MV-4-11 (cell line): Measurements from ENCODE around the gene NCAPD2.
"Not testable (repeated sequence)": the region's sequence is repeated elsewhere in the genome, so short reads cannot be mapped to it uniquely, and the experiment has no call there.

Experiments used
- DNase-seq: peaks from one replicate; lab custom pipeline; 2025; lab: John Stamatoyannopoulos, UW

NCAPD2 gene

DNA sequence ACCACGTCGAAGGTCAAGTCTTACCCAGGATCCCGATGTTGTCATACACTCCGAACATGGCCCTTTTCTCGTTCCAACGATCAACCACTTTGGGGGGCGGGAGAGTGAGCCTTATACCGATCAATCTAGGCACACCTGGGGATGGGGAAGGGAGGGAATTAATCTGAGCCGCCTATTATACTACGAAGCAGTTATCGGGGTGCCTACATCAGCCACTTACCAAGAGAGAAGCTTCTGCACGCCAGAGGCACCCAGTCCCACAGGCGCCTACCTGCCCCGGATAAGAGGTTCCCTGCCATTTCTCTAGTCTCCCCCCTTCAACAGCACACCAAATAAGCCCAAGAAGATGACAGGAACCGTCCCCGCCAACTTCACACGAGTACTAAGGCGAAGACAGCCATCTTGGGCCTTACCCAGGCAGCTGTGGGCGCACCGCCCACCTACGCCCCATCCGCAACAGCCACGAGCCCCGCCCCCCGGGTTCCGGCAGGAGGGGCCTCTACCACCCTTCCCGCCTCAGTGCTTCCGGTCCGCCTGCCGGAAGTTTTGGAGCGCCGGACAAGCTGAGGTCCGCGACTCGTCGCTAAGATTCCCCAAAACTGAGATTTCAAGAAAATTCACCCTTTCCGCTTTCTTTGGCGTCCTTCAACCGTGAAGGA, 935 bp upstream of the NCAPD2 start, which contains the start of gene MRPL51:
Gene MRPL51 (minus strand): TSS at position 425 of the 659 bp plus-strand sequence. CDS start 126 bp downstream, at position 299.
- peak; percentile 93 for DNase-seq

DNA sequence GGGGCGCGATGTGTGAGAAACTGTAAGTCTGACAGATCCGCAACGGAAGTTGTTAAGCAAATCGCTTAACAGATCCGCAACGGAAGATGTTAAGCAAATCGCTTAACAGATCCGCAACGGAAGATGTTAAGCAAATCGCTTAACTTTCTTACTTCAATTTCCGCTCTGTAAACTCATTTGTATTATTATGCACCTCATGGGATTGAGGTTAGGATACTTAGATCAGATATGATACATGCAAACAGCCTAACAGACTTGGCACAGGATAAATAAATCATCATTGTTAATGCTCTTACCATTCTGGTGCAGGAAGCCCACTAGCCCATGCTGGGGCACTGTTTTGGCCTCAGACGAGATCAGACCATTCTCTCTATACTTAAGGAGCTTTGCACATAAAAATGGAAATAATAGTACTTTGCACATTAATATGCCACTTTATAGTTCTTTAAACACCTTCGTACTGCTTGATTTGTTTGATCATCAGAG, 399 bp downstream of the NCAPD2 start:
- DNase-seq: no peak

DNA sequence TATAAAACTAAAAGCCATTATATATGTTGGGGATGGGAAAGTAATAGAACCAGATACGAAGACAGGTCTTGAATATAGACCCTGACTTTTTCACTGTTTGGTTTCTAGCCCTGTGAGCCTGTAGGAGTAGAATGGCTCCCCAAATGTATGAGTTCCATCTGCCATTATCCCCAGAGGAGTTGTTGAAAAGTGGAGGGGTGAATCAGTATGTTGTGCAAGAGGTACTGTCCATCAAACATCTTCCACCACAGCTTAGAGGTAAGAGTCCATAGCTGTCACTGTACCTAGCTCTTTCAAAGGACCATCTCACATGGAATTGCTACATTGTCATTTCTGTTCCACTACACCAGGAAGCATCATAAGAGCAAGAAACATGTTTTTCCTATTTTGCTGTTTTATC, 1.1 kb downstream of the NCAPD2 start:
- DNase-seq: peak; percentile 21

DNA sequence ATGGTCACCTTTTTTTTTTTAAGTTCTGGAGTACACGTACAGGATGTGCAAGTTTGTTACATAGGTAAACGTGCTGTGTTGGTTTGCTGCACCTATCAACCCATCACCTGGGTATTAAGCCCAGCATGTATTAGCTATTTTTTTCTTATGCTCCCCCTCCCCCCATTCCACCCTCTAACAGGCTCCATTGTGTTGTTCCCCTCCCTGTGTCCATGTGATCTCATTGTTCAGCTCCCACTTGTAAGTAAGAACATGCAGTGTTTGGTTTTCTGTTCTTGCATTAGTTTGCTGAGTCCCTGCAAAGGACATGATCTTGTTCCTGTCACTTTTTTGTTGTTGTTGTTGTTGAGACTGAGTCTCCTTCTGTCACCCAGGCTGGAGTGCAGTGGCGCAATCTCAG, 3.4 kb downstream of the NCAPD2 start:
- DNase-seq: not testable (repeated sequence)

DNA sequence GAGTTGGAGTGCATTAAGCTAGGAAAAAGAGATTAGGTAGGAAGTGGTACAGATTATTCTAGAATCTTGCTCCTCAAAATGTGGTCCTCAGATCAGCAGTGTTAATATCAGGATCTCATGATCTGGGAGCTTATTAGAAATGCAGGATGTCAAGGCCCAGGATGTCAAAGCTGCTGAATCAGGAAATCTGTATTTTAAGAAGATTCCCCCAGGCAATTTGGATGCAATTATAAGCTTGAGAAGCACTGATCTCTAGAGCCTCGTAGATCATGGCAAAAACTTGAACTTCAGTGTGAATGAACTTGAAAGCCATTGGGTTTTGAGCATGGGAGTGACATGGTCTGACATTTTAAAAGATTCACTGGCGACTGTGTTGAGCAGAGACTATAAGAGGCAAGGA, 6.6 kb downstream of the NCAPD2 start:
- no peak for DNase-seq

DNA sequence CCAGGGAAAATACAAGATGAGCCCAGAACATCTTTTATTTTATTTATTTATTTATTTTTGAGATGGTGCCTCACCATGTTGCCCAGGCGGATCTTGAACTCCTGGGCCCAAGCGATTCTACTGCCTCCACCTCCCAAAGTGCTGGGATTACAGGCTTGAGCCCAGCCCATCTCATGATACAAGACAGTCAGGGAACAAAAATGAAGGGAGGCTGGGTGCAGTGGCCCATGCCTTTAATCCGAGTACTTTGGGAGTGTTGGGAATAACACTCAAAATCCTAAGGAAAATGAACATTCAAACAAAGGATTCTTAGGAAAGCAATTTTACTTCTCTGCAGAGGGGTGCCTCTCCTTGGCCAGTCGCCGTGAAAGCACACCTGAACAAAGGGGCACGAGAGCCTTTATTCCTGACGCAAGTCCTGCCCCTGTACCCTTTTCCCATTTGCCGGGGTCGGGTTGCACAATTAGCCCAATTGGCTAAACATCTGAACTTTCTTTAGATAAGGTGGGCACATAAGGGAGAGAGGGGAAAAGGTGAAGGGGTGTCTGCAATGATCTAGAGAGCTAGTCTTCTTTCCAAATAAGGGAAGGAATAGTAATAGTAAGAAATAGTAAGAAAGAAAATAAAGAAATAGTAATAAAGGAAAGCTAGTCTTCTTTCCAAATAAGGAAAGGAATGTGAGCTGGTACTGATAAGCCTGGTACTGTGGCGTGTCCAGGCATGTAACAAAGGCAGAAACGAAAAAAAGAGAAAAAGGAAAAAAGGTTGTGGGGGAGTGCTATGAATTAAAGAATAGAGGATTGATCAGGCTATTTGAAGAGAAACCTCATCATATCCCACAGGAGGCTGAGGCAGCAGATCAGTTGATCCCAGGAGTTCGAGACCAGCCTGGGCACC, 13.4 kb downstream of the NCAPD2 start:
- DNase-seq: no peak

DNA sequence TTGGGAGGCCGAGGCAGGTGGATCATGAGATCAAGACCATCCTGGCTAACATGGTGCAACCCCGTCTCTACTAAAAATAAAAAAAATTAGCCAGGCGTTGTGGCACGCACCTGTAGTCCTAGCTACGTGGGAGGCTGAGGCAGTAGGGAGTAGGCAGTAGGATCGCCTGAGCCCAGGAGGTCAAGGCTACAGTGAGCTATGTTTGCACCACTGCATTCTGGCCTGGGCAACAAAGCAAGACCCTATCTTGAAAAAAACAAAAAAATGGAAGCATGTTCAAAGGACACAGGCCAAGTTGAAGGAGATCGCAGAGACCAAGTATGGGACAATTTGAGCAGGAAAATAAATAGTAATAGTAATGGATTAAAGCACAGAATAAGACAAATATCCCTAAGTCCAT, 14.2 kb downstream of the NCAPD2 start:
- no peak for DNase-seq

DNA sequence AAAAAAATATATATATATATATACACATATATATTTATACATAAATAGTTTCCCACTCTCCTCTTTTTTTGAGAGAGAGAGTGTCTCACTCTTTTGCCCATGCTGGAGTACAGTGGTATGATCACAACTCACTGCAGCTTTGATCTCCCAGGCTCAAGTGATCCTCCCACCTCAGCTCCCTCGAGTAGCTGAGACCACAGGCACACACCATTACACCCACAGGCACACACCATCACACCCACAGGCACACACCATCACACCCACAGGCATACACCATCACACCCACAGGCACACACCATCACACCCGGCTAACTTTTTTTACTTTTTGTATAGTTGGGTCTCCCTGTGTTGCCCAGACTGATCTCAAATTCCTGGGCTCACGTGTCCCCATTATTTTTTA, 26.3 kb downstream of the NCAPD2 start:
- DNase-seq: no peak

DNA sequence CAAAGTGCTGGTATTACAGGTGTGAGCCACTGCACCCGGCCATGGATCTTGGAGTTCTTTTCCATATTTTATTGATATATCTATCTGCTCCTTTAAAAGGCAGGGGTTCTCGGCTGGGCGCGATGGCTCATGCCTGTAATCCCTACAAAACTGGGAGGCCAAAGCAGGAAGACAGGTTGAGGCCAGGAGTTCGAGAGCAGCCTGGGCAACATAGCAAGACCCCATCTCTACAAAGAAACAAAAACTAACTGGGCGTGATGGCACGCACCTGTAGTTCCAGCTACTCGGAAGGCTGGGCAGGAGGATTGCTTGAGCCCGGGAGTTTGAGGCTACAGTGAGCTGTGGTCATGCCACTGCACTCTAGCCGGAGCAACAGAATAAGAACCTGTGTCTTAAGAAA, 28.3 kb downstream of the NCAPD2 start:
- DNase-seq: no peak

DNA sequence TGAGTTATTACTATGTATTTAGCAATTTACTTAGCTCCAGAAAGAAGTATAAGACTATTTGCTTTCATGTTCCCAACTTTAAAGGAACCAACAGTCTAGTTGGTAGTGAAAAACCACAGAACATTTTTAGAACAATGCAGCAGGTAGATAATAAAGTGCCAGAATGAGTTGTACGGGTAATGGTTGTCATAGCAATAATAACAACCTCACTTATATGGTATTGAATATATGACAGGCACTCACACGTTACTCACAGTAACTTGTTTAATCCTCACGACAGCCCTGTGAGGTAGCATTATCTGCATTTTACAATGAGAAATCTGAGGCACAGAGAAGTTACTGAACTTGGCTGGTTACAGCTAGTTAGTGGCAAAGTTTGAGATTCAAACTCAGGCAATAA, 29.8 kb downstream of the NCAPD2 start:
- no peak for DNase-seq

DNA sequence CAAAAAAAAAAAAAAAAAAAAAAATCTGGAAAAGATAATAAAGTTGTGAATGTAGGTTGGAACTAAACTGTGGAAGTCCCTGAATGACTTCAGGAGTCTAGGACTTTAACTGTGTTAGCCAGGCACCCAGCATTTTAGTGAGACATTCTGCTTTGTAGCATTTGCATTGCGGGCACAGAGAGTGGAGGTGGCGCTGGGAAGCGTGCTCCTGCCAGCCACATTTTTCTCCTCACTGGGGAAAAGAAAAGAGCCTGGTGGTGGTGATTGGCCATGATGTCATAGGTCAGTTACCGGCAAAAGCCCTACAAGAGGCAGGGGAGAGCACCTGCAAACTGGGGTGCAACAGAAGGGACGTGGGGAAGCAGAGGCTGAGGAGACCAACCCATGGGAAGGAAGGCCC, 30.7 kb downstream of the NCAPD2 start:
- DNase-seq: no peak

DNA sequence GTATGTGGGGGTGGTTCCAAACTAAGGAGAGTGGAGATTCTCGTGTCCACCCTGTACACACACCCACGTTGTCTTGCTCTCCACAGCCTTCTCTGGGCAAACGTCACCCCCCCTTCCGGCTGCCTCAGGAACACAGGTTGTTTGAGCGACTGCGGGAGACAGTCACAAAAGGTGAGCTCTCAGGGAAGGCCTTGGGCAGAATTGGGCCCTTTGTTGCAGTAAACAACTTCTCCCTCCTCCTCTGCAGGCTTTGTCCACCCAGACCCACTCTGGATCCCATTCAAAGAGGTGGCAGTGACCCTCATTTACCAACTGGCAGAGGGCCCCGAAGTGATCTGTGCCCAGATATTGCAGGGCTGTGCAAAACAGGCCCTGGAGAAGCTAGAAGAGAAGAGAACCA, 32.3 kb downstream of the NCAPD2 start:
- no peak for DNase-seq

DNA sequence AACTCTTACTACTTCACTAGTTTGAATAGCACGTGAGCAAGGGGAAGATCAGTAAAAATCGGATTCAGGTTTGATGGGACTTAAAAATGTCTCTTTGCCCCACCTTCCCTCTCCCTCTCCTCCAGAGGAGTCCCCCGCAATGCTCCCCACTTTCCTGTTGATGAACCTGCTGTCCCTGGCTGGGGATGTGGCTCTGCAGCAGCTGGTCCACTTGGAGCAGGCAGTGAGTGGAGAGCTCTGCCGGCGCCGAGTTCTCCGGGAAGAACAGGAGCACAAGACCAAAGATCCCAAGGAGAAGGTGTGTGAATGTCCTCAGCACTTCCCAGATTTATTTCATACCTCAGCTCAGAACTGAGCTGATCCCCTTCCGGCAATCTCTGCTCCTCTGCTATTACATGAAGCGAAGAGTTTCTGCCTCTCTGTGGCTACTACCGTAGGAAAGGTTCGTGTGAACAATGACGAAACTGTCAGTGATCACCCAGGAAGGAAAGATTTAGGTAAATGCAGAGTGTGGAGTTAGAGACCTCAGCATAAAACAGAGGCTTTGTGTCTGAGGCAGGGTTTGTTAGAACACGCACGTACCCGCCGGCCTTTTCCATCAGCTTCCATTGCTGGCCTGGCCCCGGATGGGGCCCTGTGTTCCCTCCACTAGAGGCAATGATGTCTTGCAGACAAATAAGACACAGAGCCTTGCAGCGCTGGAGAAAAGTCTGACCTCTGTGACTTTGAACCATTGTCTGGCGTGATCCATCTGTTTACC, 33.0 kb downstream of the NCAPD2 start:
- no peak for DNase-seq

DNA sequence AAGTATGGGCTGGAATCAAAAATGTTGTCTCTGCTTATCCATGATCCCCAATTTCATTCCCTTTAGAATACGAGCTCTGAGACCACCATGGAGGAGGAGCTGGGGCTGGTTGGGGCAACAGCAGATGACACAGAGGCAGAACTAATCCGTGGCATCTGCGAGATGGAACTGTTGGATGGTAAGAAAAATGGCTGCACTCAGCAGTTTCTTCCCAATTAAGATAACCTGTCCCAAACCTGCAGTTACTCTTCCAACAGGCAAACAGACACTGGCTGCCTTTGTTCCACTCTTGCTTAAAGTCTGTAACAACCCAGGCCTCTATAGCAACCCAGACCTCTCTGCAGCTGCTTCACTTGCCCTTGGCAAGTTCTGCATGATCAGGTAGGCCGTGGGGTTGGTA, 33.8 kb downstream of the NCAPD2 start:
- no peak for DNase-seq

DNA sequence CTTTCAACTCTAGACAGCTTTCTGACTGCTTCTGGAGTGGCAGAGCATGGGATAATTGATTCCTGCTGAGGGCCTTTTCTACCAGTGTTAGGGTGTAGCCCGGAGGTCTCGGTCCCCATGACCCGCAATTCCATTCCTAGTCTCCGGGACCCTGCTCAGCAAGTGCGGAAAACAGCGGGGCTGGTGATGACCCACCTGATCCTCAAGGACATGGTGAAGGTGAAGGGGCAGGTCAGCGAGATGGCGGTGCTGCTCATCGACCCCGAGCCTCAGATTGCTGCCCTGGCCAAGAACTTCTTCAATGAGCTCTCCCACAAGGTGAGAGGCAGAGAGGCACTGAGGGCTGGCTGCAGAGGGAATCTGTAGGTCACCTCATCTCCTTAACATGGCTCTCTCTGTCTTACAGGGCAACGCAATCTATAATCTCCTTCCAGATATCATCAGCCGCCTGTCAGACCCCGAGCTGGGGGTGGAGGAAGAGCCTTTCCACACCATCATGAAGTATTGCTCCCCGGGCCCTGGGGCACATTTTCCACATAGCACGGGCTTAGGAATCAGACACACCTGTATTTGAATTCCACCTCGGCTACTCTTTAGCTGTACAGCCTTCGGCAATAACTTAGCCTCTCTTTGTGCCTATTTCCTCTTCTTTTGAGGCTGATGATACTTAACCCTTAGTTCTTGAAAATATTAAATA, 34.8 kb downstream of the NCAPD2 start:
- DNase-seq: no peak

DNA sequence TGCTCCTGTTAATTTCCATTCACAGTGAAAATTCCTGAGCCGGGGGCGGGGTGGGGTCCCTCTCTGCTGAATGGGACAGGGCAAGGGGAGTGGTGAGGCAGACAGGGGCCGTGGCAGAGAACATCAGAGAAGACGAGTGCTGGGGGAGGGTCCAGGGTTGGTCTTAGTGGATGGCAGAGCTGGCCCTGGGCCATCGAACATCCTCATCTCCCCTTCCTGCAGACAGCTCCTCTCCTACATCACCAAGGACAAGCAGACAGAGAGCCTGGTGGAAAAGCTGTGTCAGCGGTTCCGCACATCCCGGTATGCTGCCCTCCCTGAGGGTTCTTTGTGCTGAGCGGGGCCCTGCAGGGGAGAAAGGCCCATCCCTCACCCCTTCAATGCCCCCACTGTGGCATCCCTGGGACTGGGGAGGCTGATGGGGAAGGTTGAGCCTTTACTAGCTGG, 35.4 kb downstream of the NCAPD2 start:
- DNase-seq: no peak

DNA sequence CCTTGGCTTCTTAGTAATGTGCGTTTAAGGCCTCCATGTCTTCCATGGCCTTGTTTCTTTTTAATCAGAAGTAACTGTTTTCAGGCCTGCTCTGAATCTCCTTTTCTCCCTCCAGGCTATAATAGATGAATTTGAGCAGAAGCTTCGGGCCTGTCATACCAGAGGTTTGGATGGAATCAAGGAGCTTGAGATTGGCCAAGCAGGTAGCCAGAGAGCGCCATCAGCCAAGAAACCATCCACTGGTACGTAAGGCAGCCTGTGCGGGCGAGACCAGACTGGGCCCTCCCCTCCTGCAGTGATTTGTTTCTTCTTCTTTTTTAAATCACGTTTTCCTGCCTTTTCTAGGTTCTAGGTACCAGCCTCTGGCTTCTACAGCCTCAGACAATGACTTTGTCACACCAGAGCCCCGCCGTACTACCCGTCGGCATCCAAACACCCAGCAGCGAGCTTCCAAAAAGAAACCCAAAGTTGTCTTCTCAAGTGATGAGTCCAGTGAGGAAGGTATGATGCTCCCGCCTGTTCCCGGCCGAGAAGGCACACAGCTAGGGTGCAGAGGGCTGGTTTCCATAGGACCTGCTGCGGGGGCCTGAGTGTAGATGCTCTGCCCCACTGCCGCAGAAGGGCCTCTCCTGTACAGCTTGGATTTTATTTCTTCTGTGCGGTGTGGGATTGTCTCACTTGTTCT, 36.8 kb downstream of the NCAPD2 start:
- no peak for DNase-seq

DNA sequence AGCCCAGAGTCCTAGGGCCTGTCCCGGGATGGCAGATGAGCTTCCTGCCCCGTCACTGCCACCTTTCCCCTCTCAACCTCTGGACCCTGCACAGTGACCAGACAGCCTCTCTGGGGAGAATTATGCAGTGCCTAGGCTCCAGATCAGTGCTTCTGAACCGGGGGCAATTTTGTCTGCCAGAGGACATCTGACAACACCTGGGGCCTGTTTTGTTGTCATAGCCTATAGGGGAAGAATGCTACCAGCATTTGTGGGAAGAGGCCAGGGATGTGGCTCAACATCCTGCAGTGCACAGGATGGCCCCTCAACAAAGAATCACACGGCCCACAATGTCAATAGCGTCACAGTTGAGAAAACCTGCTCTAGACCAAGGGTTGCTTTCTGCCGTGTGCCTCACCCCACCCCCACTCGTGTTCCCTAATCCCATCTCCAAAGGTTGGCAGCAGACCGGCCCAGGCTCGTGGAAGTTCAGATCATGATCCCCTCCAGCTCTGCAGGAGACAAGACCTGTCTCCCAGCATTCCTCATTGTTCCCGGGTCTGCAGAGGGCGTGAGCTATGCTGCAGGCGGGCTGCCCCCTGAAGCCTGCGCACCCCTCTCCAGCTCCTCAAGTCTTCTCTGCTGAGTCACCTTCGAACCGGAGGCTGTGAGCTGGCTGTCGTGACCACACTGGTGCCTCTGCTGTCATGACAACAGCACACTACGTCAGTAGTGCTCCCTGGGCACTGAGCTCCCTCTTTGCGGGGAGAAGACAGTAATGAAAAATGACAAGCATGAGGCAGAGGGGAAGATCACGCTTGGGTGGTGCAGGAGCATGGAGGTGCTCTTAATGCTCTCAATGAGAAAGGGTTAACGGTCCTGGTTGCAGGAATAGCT, 38.4 kb downstream of the NCAPD2 start:
- peak; percentile 92 for DNase-seq

DNA sequence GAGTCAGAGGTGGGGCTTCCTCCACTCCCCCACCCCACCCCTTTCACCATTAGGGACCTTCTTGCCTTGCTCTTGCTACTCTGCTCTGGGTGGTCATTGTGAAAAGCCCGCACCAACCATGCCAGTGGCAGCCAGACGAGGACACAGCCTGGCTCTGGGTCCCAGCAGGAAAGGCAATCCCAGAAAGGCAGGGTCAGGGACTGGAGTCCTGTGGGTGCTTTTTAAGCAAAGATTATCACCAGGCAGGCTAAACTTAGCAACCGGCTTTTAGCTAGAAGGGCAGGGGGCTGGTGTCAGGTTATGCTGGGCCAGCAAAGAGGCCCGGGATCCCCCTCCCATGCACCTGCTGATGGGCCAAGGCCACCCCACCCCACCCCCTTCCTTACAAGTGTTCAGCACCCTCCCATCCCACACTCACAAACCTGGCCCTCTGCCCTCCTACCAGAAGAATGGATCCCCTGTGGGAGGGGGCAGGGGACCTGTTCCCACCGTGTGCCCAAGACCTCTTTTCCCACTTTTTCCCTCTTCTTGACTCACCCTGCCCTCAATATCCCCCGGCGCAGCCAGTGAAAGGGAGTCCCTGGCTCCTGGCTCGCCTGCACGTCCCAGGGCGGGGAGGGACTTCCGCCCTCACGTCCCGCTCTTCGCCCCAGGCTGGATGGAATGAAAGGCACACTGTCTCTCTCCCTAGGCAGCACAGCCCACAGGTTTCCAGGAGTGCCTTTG, 39.2 kb downstream of the NCAPD2 start:
- peak; percentile 61 for DNase-seq

DNA sequence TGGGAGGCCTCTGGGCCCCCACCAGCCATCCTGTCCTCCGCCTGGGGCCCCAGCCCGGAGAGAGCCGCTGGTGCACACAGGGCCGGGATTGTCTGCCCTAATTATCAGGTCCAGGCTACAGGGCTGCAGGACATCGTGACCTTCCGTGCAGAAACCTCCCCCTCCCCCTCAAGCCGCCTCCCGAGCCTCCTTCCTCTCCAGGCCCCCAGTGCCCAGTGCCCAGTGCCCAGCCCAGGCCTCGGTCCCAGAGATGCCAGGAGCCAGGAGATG, 39.7 kb downstream of the NCAPD2 start:
- DNase-seq: no peak
